Smooth muscle cell (in vitro differentiated cells): ENCODE measurements around the gene TAS2R19. TPM values are rescaled to one million over a fixed set of nuclear protein-coding genes. Genes with fewer than 3 reads are reported as not detected.

Source experiments
- DNase-seq: peaks from one replicate; lab custom pipeline; 2025; ENCODE audit not compliant: unreplicated experiment; lab: John Stamatoyannopoulos, UW
- H2AFZ ChIP-seq: fragments of 200-600 bp; sonication (generic); 2 replicates; pipeline ENCODE4 v1.6.0; 2016; ENCODE audit warnings: antibody characterized with exemption, low read depth, mild to moderate bottlenecking
- H3F3A ChIP-seq: fragments of 200-600 bp; sonication (generic); 2 replicates; pipeline ENCODE4 v1.6.0; 2017; ENCODE audit warnings: antibody characterized with exemption, low read depth
- H3K27ac ChIP-seq: fragments of 200-600 bp; sonication (generic); 2 replicates; pipeline ENCODE4 v1.5.1; 2016; ENCODE audit warnings: low read depth, mild to moderate bottlenecking
- H3K27me3 ChIP-seq: fragments of 200-600 bp; sonication (generic); 2 replicates; pipeline ENCODE4 v1.6.1; 2016; ENCODE audit warnings: low read depth, mild to moderate bottlenecking
- H3K36me3 ChIP-seq: fragments of 200-600 bp; sonication (generic); 2 replicates; pipeline ENCODE4 v1.5.1; 2016; ENCODE audit warnings: low read depth
- H3K4me1 ChIP-seq: fragments of 200-600 bp; sonication (generic); 2 replicates; pipeline ENCODE4 v1.5.1; 2016; ENCODE audit warnings: low read depth
- H3K4me2 ChIP-seq: fragments of 200-600 bp; sonication (generic); 2 replicates; pipeline ENCODE4 v1.6.0; 2016; ENCODE audit warnings: mild to moderate bottlenecking
- H3K4me3 ChIP-seq: fragments of 200-600 bp; sonication (generic); 2 replicates; pipeline ENCODE4 v1.5.1; 2016; ENCODE audit warnings: mild to moderate bottlenecking
- H3K79me2 ChIP-seq: fragments of 200-600 bp; sonication (generic); 2 replicates; pipeline ENCODE4 v1.6.0; 2016; ENCODE audit warnings: low read depth, mild to moderate bottlenecking
- H3K9ac ChIP-seq: fragments of 200-600 bp; sonication (generic); 2 replicates; pipeline ENCODE4 v1.6.0; 2016; ENCODE audit warnings: low read depth
- H3K9me3 ChIP-seq: fragments of 200-600 bp; sonication (generic); replicated peaks from 2 replicates; pipeline ENCODE4 v1.5.1; 2016; ENCODE audit warnings: low read depth
- H4K20me1 ChIP-seq: fragments of 200-600 bp; sonication (generic); 2 replicates; pipeline ENCODE4 v1.6.0; 2016; ENCODE audit warnings: low read depth
- WGBS: methylation state at CpG from one replicate; pipeline ENCODE4 v1.1.7; 2016; ENCODE audit warnings: low lambda C conversion rate; 5-methylcytosine and 5-hydroxymethylcytosine counted together
- polyA plus RNA-seq: library from polyadenylated mRNA; unstranded; fragments of >200 nt; fragmentation: Nextera tagmentation; extraction: Ambion mirVana; gene quantifications from 2 replicates; pipeline ENCODE4 v1.2.1, GENCODE V29; 2016
- total RNA-seq: library from RNA; depleted of rRNA; stranded (reverse); fragments of >200 nt; gene quantifications from 2 replicates; pipeline ENCODE4 v1.2.3, GENCODE V29; 2014
- TF ChIP-seq, protein P1 (sequence below): fragments of 200-600 bp; sonication (generic); IDR thresholded peaks from 2 replicates; pipeline ENCODE4 v1.5.1; 2017; ENCODE audit warnings: borderline replicate concordance, mild to moderate bottlenecking, antibody characterized with exemption; ENCODE audit not compliant: insufficient read depth, poor library complexity, severe bottlenecking

TAS2R19 gene
- total and polyA plus RNA-seq, 2 experiments from 2014 or later = 0.26 to 3.8 TPM

DNA sequence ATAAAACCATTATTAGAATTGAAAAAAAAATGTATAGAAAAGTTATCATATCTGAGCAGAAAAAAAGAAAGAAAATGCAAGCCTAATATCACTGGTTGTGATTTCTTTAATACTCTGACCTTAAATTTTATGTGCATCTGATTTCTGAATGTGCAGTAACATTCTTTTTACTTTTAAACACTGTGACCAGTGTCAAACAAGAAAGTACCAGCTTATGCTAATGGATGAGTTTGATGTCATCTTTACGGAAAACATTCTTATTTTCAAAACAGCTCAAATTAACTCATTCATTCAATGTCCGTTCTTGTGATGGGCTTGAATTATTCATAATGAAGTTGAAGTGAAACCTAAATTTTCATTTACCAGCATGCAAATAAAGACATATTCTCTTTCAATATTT is 35.6 kb downstream of the TAS2R19 start, which contains the start of gene TAS2R50:
Gene TAS2R50 (minus strand): TSS at position 101 of the 400 bp plus-strand sequence. CDS start 52 bp downstream, at position 49.
- Histone ChIP-seq H3F3A (no peaks in the 10 kb centered on the region), H3K9ac (no peak within 1 kb of the TSS), H2AFZ (no peak within 1 kb of the TSS), H3K4me3 (no peak within 1 kb of the TSS), H3K9me3 (peaks cover 4% of the 10 kb centered on the region), H3K4me2 (no peak within 1 kb of the TSS), H3K27me3 (no peaks in the 10 kb centered on the region), H3K36me3 (peaks cover 7% of the 10 kb centered on the region), H3K27ac (no peak within 1 kb of the TSS), H4K20me1 (no peaks in the 10 kb centered on the region), H3K4me1 (no peaks in the 10 kb centered on the region), H3K79me2 (no peaks in the 10 kb centered on the region)
- TF ChIP-seq, protein P1, sequence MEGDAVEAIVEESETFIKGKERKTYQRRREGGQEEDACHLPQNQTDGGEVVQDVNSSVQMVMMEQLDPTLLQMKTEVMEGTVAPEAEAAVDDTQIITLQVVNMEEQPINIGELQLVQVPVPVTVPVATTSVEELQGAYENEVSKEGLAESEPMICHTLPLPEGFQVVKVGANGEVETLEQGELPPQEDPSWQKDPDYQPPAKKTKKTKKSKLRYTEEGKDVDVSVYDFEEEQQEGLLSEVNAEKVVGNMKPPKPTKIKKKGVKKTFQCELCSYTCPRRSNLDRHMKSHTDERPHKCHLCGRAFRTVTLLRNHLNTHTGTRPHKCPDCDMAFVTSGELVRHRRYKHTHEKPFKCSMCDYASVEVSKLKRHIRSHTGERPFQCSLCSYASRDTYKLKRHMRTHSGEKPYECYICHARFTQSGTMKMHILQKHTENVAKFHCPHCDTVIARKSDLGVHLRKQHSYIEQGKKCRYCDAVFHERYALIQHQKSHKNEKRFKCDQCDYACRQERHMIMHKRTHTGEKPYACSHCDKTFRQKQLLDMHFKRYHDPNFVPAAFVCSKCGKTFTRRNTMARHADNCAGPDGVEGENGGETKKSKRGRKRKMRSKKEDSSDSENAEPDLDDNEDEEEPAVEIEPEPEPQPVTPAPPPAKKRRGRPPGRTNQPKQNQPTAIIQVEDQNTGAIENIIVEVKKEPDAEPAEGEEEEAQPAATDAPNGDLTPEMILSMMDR = no peak
- 52% methylated on average over 2 of the region's 2 CpGs for WGBS
- DNase-seq = no peak

DNA sequence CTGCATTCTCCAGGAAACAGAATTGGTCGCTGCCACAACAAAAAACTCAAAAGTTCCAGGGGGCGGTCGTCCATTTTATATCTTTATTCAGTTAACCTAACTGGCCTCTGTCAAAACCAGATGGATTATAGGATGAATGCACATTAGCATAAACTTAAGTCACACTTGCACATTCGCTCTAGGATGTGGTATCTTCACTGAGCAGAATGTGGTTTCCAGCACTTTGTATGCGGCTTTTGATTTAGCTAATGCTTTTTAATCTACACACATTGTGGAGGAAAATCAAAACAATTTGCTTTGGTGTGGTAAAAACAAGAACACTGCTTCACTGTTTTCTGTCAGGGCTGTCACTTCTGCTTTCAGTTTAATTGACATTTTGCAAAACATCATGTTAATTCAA is 40.2 kb downstream of the TAS2R19 start:
- no peaks in the 10 kb centered on the region for H3F3A ChIP-seq
- H3K4me3 ChIP-seq = no peak overlapping the region
- 90% methylated on average over 5 of the region's 5 CpGs for WGBS
- H3K79me2 ChIP-seq = peaks cover 9% of the 10 kb centered on the region
- H3K4me1 ChIP-seq = no peaks in the 10 kb centered on the region
- TF ChIP-seq, protein P1 = no peak
- no peak overlapping the region for H2AFZ ChIP-seq
- H3K27ac ChIP-seq = no peak overlapping the region
- no peak overlapping the region for H3K9ac ChIP-seq
- no peak overlapping the region for H3K4me2 ChIP-seq
- no peaks in the 10 kb centered on the region for H3K27me3 ChIP-seq
- peaks cover 12% of the 10 kb centered on the region for H4K20me1 ChIP-seq
- H3K9me3 ChIP-seq = no peaks in the 10 kb centered on the region
- H3K36me3 ChIP-seq = no peaks in the 10 kb centered on the region
- no peak for DNase-seq

DNA sequence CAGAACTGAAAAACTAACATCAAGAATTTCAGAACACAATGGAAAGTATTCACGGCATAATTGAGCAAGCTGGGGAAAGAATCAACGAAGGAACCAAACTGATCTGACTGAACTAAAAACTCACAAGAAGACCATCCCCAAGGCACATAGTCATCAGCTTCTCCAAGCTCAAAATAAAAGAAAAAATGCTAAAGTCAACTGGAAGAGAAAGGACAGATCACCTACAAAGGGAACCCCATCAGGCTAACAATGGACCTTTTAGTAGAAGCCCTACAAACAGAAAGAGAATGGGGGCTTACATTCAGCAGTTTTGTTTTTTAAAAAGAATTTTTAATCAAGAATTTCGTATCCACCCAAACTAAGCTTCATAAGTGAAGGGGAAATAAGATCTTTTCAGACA is 47.5 kb downstream of the TAS2R19 start:
- WGBS = 77% methylated on average over 3 of the region's 3 CpGs
- no peak overlapping the region for H2AFZ ChIP-seq
- no peak overlapping the region for H3K9ac ChIP-seq
- no peak overlapping the region for H3K4me3 ChIP-seq
- TF ChIP-seq, protein P1 = no peak
- no peak overlapping the region for H3K27ac ChIP-seq
- no peaks in the 10 kb centered on the region for H3K9me3 ChIP-seq
- no peak overlapping the region for H3K4me2 ChIP-seq
- H4K20me1 ChIP-seq = peaks cover 55% of the 10 kb centered on the region
- H3K4me1 ChIP-seq = peaks cover 9% of the 10 kb centered on the region
- H3K36me3 ChIP-seq = no peaks in the 10 kb centered on the region
- no peaks in the 10 kb centered on the region for H3K27me3 ChIP-seq
- peaks cover 13% of the 10 kb centered on the region for H3K79me2 ChIP-seq
- DNase-seq = no peak
- no peaks in the 10 kb centered on the region for H3F3A ChIP-seq

Other genes starting within 250 kb of the TAS2R19 start
- gene TAS2R7, start 220.0 kb downstream of the TAS2R19 start, total RNA-seq = 1.4 TPM in 1 of 2 replicates, not detected in the other
- not detected in 2 replicates for gene TAS2R7, start 220.0 kb downstream of the TAS2R19 start, polyA plus RNA-seq
- gene TAS2R8, start 215.3 kb downstream of the TAS2R19 start, total RNA-seq = 0.13 and 0.90 TPM in 2 replicates
- not detected in 2 replicates for gene TAS2R8, start 215.3 kb downstream of the TAS2R19 start, polyA plus RNA-seq
- 0.81 and 1.8 TPM in 2 replicates for gene TAS2R9, start 212.5 kb downstream of the TAS2R19 start, total RNA-seq
- 0.44 TPM in 1 of 2 replicates, not detected in the other for gene TAS2R9, start 212.5 kb downstream of the TAS2R19 start, polyA plus RNA-seq
- gene TAS2R10, start 196.3 kb downstream of the TAS2R19 start, total RNA-seq = 3.2 and 8.4 TPM in 2 replicates
- 0.50 and 1.6 TPM in 2 replicates for gene TAS2R10, start 196.3 kb downstream of the TAS2R19 start, polyA plus RNA-seq
- 6.7 and 65.0 TPM in 2 replicates for gene PRR4, start 173.1 kb downstream of the TAS2R19 start, total RNA-seq
- gene PRR4, start 173.1 kb downstream of the TAS2R19 start, polyA plus RNA-seq = 2.7 and 4.2 TPM in 2 replicates
- 12.0 and 14.7 TPM in 2 replicates for gene PRH1, start 138.4 kb downstream of the TAS2R19 start, total RNA-seq
- gene PRH1, start 138.4 kb downstream of the TAS2R19 start, polyA plus RNA-seq = 12.5 and 12.9 TPM in 2 replicates
- gene TAS2R13, start 113.1 kb downstream of the TAS2R19 start, total RNA-seq = 1.8 and 2.7 TPM in 2 replicates
- gene TAS2R13, start 113.1 kb downstream of the TAS2R19 start, polyA plus RNA-seq = not detected in 2 replicates
- not detected in 2 replicates for gene PRH2, start 93.4 kb downstream of the TAS2R19 start, total RNA-seq
- gene PRH2, start 93.4 kb downstream of the TAS2R19 start, polyA plus RNA-seq = 0.33 TPM in 1 of 2 replicates, not detected in the other
- gene TAS2R14, start 83.4 kb downstream of the TAS2R19 start, total RNA-seq = 5.8 and 7.1 TPM in 2 replicates
- gene TAS2R14, start 83.4 kb downstream of the TAS2R19 start, polyA plus RNA-seq = 1.2 and 2.5 TPM in 2 replicates
- gene TAS2R50, start 35.7 kb downstream of the TAS2R19 start, total RNA-seq = 1.8 and 6.3 TPM in 2 replicates
- 0.78 TPM in 1 of 2 replicates, not detected in the other for gene TAS2R50, start 35.7 kb downstream of the TAS2R19 start, polyA plus RNA-seq
- 1.4 and 5.6 TPM in 2 replicates for gene TAS2R20, start 24.3 kb downstream of the TAS2R19 start, total RNA-seq
- gene TAS2R20, start 24.3 kb downstream of the TAS2R19 start, polyA plus RNA-seq = not detected in 2 replicates
- gene TAS2R31, start 8.8 kb upstream of the TAS2R19 start, total RNA-seq = 4.1 and 5.7 TPM in 2 replicates
- not detected in 2 replicates for gene TAS2R31, start 8.8 kb upstream of the TAS2R19 start, polyA plus RNA-seq
- 3.6 and 5.2 TPM in 2 replicates for gene TAS2R46, start 39.7 kb upstream of the TAS2R19 start, total RNA-seq
- not detected in 2 replicates for gene TAS2R46, start 39.7 kb upstream of the TAS2R19 start, polyA plus RNA-seq
- 0.45 TPM in 1 of 2 replicates, not detected in the other for gene TAS2R43, start 69.7 kb upstream of the TAS2R19 start, total RNA-seq
- gene TAS2R43, start 69.7 kb upstream of the TAS2R19 start, polyA plus RNA-seq = 0.35 TPM in 1 of 2 replicates, not detected in the other
- gene TAS2R30, start 112.0 kb upstream of the TAS2R19 start, total RNA-seq = 2.2 and 3.9 TPM in 2 replicates
- gene TAS2R30, start 112.0 kb upstream of the TAS2R19 start, polyA plus RNA-seq = not detected in 2 replicates
- 9.5 and 10.7 TPM in 2 replicates for gene SMIM10L1, start 148.6 kb upstream of the TAS2R19 start, total RNA-seq
- gene SMIM10L1, start 148.6 kb upstream of the TAS2R19 start, polyA plus RNA-seq = 9.4 and 11.1 TPM in 2 replicates
- not detected in 2 replicates for gene TAS2R42, start 164.3 kb upstream of the TAS2R19 start, total RNA-seq
- not detected in 2 replicates for gene TAS2R42, start 164.3 kb upstream of the TAS2R19 start, polyA plus RNA-seq
- gene PRB3, start 247.1 kb upstream of the TAS2R19 start, total RNA-seq = not detected in 2 replicates
- 0.19 and 0.43 TPM in 2 replicates for gene PRB3, start 247.1 kb upstream of the TAS2R19 start, polyA plus RNA-seq